ENCODE results near the gene ADARB1.
"Not testable (repeated sequence)": the region's sequence is repeated elsewhere in the genome, so short reads cannot be mapped to it uniquely, and the experiment has no call there.

ADARB1 gene

GRCh38 chr21:45134279-45135076 lies 60.1 kb downstream of the ADARB1 start:
- no peak for DNase-seq (ENCODE audit: low read depth, low spot score)

- no peak for DNase-seq (ENCODE audit: low read depth, low spot score)
Measured at GRCh38 chr21:45135122-45135521, 60.7 kb downstream of the ADARB1 start.

GRCh38 chr21:45135868-45136267 lies 61.5 kb downstream of the ADARB1 start:
- DNase-seq (ENCODE audit: low read depth, low spot score) = no peak

GRCh38 chr21:45136500-45136899 lies 62.1 kb downstream of the ADARB1 start:
- DNase-seq (ENCODE audit: low read depth, low spot score) = no peak

- DNase-seq (ENCODE audit: low read depth, low spot score) = peak; percentile 93
Measured at GRCh38 chr21:45136927-45137611, 62.7 kb downstream of the ADARB1 start.

- no peak for DNase-seq (ENCODE audit: low read depth, low spot score)
Measured at GRCh38 chr21:45137612-45137937, 63.2 kb downstream of the ADARB1 start.

GRCh38 chr21:45138199-45139002 lies 64.0 kb downstream of the ADARB1 start:
- peak; percentile 76 for DNase-seq (ENCODE audit: low read depth, low spot score)

GRCh38 chr21:45139003-45139360 lies 64.6 kb downstream of the ADARB1 start:
- DNase-seq (ENCODE audit: low read depth, low spot score) = not testable (repeated sequence)

- DNase-seq (ENCODE audit: low read depth, low spot score) = no peak
Measured at GRCh38 chr21:45139473-45139872, 65.1 kb downstream of the ADARB1 start.

- peak; percentile 96 for DNase-seq (ENCODE audit: low read depth, low spot score)
Measured at GRCh38 chr21:45140346-45140940, 66.1 kb downstream of the ADARB1 start.

GRCh38 chr21:45140944-45141343 lies 66.6 kb downstream of the ADARB1 start:
- not testable (repeated sequence) for DNase-seq (ENCODE audit: low read depth, low spot score)

- no peak for DNase-seq (ENCODE audit: low read depth, low spot score)
Measured at GRCh38 chr21:45141507-45141906, 67.1 kb downstream of the ADARB1 start.

- peak; percentile 88 for DNase-seq (ENCODE audit: low read depth, low spot score)
Measured at GRCh38 chr21:45142469-45143308, 68.3 kb downstream of the ADARB1 start.

- DNase-seq (ENCODE audit: low read depth, low spot score) = no peak
Measured at GRCh38 chr21:45143855-45144254, 69.5 kb downstream of the ADARB1 start.

- no peak for DNase-seq (ENCODE audit: low read depth, low spot score)
Measured at GRCh38 chr21:45145146-45145545, 70.8 kb downstream of the ADARB1 start.

- DNase-seq (ENCODE audit: low read depth, low spot score) = not testable (repeated sequence)
Measured at GRCh38 chr21:45145846-45146245, 71.5 kb downstream of the ADARB1 start.

GRCh38 chr21:45146306-45146705 lies 71.9 kb downstream of the ADARB1 start:
- no peak for DNase-seq (ENCODE audit: low read depth, low spot score)

GRCh38 chr21:45146801-45147200 lies 72.4 kb downstream of the ADARB1 start:
- DNase-seq (ENCODE audit: low read depth, low spot score) = no peak

- no peak for DNase-seq (ENCODE audit: low read depth, low spot score)
Measured at GRCh38 chr21:45147473-45148315, 73.3 kb downstream of the ADARB1 start.

GRCh38 chr21:45148316-45148990 lies 74.1 kb downstream of the ADARB1 start:
- no peak for DNase-seq (ENCODE audit: low read depth, low spot score)
